ENCODE results near the gene ZNF76. TPM values are rescaled to one million over a fixed set of nuclear protein-coding genes. Genes with fewer than 3 reads are reported as not detected.
"Not testable (repeated sequence)": the region's sequence is repeated elsewhere in the genome, so short reads cannot be mapped to it uniquely, and the experiment has no call there.

Gene ZNF76
- total RNA-seq, 2 experiments from 2014 or later: 46.1 to 53.4 TPM

GRCh38 chr6:35328108-35328723 is 68.7 kb downstream of the ZNF76 start:
- H3K9me3 ChIP-seq (ENCODE audit: control insufficient read depth in 1 of 2, insufficient read depth in 1 of 2, low read length in 2 of 2): no peaks in the 10 kb centered on the region
- peaks cover 28% of the 10 kb centered on the region for H3K4me1 ChIP-seq (ENCODE audit: insufficient read depth, low read length)
- no peaks in the 10 kb centered on the region for H3K27me3 Mint-ChIP-seq
- H3K27ac ChIP-seq (ENCODE audit: low read depth in 1 of 2, low read length in 2 of 2): peak overlapping the region in 1 of 2 donors; percentile 30
- no peak overlapping the region for H3K27ac Mint-ChIP-seq
- DNase-seq: peak in 1 of 14 experiments; percentile 27
- H3K4me3 ChIP-seq (ENCODE audit: low read length): no peak overlapping the region
- TF ChIP-seq CTCF (IDR thresholded peaks at IDR 0.05): no peak
- intact Hi-C loops (cut with DNase I, micrococcal nuclease): loop anchor here in 1 of 2 experiments (10.0 kb wide), 1 partner anchor 227 kb away; no protein-coding TSS in a partner anchor
- no peaks in the 10 kb centered on the region for H3K27me3 ChIP-seq (ENCODE audit: control insufficient read depth in 1 of 2, insufficient read depth in 2 of 2, low read length in 2 of 2)
- ATAC-seq (ENCODE audit: poor library complexity): no peak
- H3K36me3 Mint-ChIP-seq (ENCODE audit: low read depth): peaks cover 48% of the 10 kb centered on the region
- peaks cover 35% of the 10 kb centered on the region for H3K36me3 ChIP-seq (ENCODE audit: insufficient read depth, low read length)
- peaks cover 27% of the 10 kb centered on the region for H3K4me1 Mint-ChIP-seq (ENCODE audit: low read depth)
- H3K9me3 Mint-ChIP-seq: no peaks in the 10 kb centered on the region
- CTCF ChIA-PET: interaction anchor here (0.5 to 3.9 kb wide), 12 partner anchors 14 to 124 kb away, joined by 3 to 47 read pairs (median 8); partner anchors contain the start of genes DEF6, FANCE and PPARD
- POLR2A ChIA-PET: interaction anchor here (0.7 to 6.8 kb wide), 9 partner anchors 13 to 292 kb away, joined by 3 to 94 read pairs (median 4); partner anchors contain the start of genes DEF6, PPARD and ZNF76
- H3K4me3 Mint-ChIP-seq: no peak overlapping the region

- intact Hi-C loops (cut with DNase I, micrococcal nuclease): loop anchor here in 1 of 2 experiments (10.0 kb wide), 1 partner anchor 226 kb away; no protein-coding TSS in a partner anchor
- H3K9me3 ChIP-seq (ENCODE audit: control insufficient read depth in 1 of 2, insufficient read depth in 1 of 2, low read length in 2 of 2); H3K27me3 ChIP-seq (ENCODE audit: control insufficient read depth in 1 of 2, insufficient read depth in 2 of 2, low read length in 2 of 2); H3K9me3 Mint-ChIP-seq; H3K27me3 Mint-ChIP-seq; H3K27ac Mint-ChIP-seq; ATAC-seq (ENCODE audit: poor library complexity); H3K4me3 Mint-ChIP-seq; H3K4me3 ChIP-seq (ENCODE audit: low read length); H3K27ac ChIP-seq (ENCODE audit: low read depth in 1 of 2, low read length in 2 of 2); DNase-seq: not testable (repeated sequence)
- H3K4me1 Mint-ChIP-seq (ENCODE audit: low read depth): peaks cover 27% of the 10 kb centered on the region
- Histone ChIP-seq H3K36me3 (ENCODE audit: insufficient read depth, low read length) (peaks cover 29% of the 10 kb centered on the region), H3K4me1 (ENCODE audit: insufficient read depth, low read length) (peaks cover 28% of the 10 kb centered on the region)
- ChIA-PET POLR2A (interaction anchor here (0.7 to 6.8 kb wide), 3 partner anchors 17 to 292 kb away, joined by 3 to 94 read pairs (median 6); partner anchors contain the start of gene DEF6), CTCF (interaction anchor here (0.5 to 3.9 kb wide), 6 partner anchors 13 to 120 kb away, joined by 3 to 47 read pairs (median 10); partner anchors contain the start of genes DEF6 and PPARD)
- peaks cover 40% of the 10 kb centered on the region for H3K36me3 Mint-ChIP-seq (ENCODE audit: low read depth)
Observed at GRCh38 chr6:35328965-35329364, 69.4 kb downstream of the ZNF76 start.

GRCh38 chr6:35330541-35331119 is 71.1 kb downstream of the ZNF76 start:
- POLR2A ChIA-PET: interaction anchor here (1.0 to 6.8 kb wide), 4 partner anchors 12 to 33 kb away, joined by 3 to 94 read pairs (median 3); partner anchors contain the start of gene DEF6
- H3K36me3 ChIP-seq (ENCODE audit: insufficient read depth, low read length): peaks cover 15% of the 10 kb centered on the region
- no peak overlapping the region for H3K27ac Mint-ChIP-seq
- ATAC-seq (ENCODE audit: poor library complexity) (no peak), DNase-seq (no peak)
- no peak for TF ChIP-seq CTCF (IDR thresholded peaks at IDR 0.05)
- CTCF ChIA-PET: interaction anchor here (1.2 kb wide), 1 partner anchor 33 kb away, joined by 3 read pairs; the partner anchor contains the start of gene DEF6
- H3K4me1 ChIP-seq (ENCODE audit: insufficient read depth, low read length): peaks cover 28% of the 10 kb centered on the region
- intact Hi-C loops (cut with DNase I, micrococcal nuclease): no loop called here
- H3K36me3 Mint-ChIP-seq (ENCODE audit: low read depth): peaks cover 32% of the 10 kb centered on the region
- H3K4me3 Mint-ChIP-seq: no peak overlapping the region
- H3K9me3 ChIP-seq (ENCODE audit: control insufficient read depth in 1 of 2, insufficient read depth in 1 of 2, low read length in 2 of 2): no peaks in the 10 kb centered on the region
- no peaks in the 10 kb centered on the region for H3K27me3 ChIP-seq (ENCODE audit: control insufficient read depth in 1 of 2, insufficient read depth in 2 of 2, low read length in 2 of 2)
- peaks cover 27% of the 10 kb centered on the region for H3K4me1 Mint-ChIP-seq (ENCODE audit: low read depth)
- H3K27ac ChIP-seq (ENCODE audit: low read depth in 1 of 2, low read length in 2 of 2): no peak overlapping the region
- H3K4me3 ChIP-seq (ENCODE audit: low read length): no peak overlapping the region
- no peaks in the 10 kb centered on the region for H3K27me3 Mint-ChIP-seq
- H3K9me3 Mint-ChIP-seq: no peaks in the 10 kb centered on the region

All from CD4-positive, alpha-beta T cell (primary cell).